B cell (primary cell): Measurements from ENCODE around the gene KLHL28. TPM values are rescaled to one million over a fixed set of nuclear protein-coding genes. Genes with fewer than 3 reads are reported as not detected.

Experiments
- ATAC-seq: fragments of 200-7000 bp; cut with Tn5 transposase; one replicate; pipeline ENCODE4 v1.10.0; 2021; ENCODE audit warnings: low read depth, mild to moderate bottlenecking, moderate number of reproducible peaks, moderate library complexity
- CTCF ChIA-PET: fragments of 350-600 bp; sonication (Branson Sonifier 250); formaldehyde crosslinking; loops from one replicate; lab custom pipeline; 2021; ENCODE audit warnings: antibody characterized with exemption, inconsistent platforms; lab: Charles Lee
- POLR2A ChIA-PET: fragments of 350-600 bp; sonication (Branson Sonifier 250); formaldehyde crosslinking; loops from one replicate; lab custom pipeline; 2021; ENCODE audit warnings: antibody characterized with exemption; lab: Charles Lee
- DNase-seq: peaks from one replicate; pipeline ENCODE4 v3.0.0; 2013
- H2AFZ ChIP-seq: 2 replicates; pipeline ENCODE4 v1.6.1; 2012; ENCODE audit warnings: mild to moderate bottlenecking, low read depth, low read length; ENCODE audit not compliant: insufficient read depth, poor library complexity, severe bottlenecking
- H3K27ac ChIP-seq, 2 donors: 1 replicate in 1 of 2; 2 replicates in 1 of 2; pipeline ENCODE4 v1.5.1; 2012 to 2013; ENCODE audit warnings: low read length in 2 of 2, mild to moderate bottlenecking in 2 of 2, moderate library complexity in 1 of 2
- H3K27me3 ChIP-seq, 4 experiments: fragments of 200-600 bp in 1 of 4; sonication (generic) in 1 of 4; replicated peaks in 1 of 4; 1 replicate in 2 of 4; 2 replicates in 2 of 4; pipeline versions ENCODE4 v1.6.1 to v1.7.0; 2013 to 2016; ENCODE audit warnings: low read length in 3 of 4, mild to moderate bottlenecking in 2 of 4, mixed read lengths in 1 of 4, moderate library complexity in 1 of 4; ENCODE audit not compliant: insufficient read depth in 4 of 4, control insufficient read depth in 3 of 4; ENCODE audit errors: control extremely low read depth in 1 of 4
- H3K36me3 ChIP-seq, 2 experiments: replicated peaks in 1 of 2; 1 replicate in 1 of 2; 2 replicates in 1 of 2; pipeline versions ENCODE4 v1.6.1 to v1.7.1; 2013; ENCODE audit warnings: low read length in 1 of 2; ENCODE audit not compliant: insufficient read depth in 2 of 2, control insufficient read depth in 1 of 2; ENCODE audit errors: control extremely low read depth in 1 of 2, extremely low read depth in 1 of 2
- H3K4me1 ChIP-seq, 2 donors: fragments of 200-600 bp in 1 of 2; sonication (generic) in 1 of 2; 1 replicate in 1 of 2; 2 replicates in 1 of 2; pipeline versions ENCODE4 v1.5.1 to v1.6.1; 2013 to 2017; ENCODE audit warnings: low read length in 2 of 2; ENCODE audit not compliant: control insufficient read depth in 2 of 2, insufficient read depth in 2 of 2
- H3K4me2 ChIP-seq: replicated peaks from 2 replicates; pipeline ENCODE3; 2012; ENCODE audit warnings: mild to moderate bottlenecking, low read depth, low read length; ENCODE audit not compliant: poor library complexity, severe bottlenecking
- H3K4me3 ChIP-seq, 5 experiments: fragments of 200-600 bp in 1 of 5; sonication (generic) in 1 of 5; 1 replicate in 3 of 5; 2 replicates in 2 of 5; pipeline versions ENCODE4 v1.5.1 to v1.7.0; 2011 to 2016; ENCODE audit warnings: low read length in 4 of 5, mild to moderate bottlenecking in 4 of 5, low read depth in 2 of 5, control low read depth in 1 of 5, moderate library complexity in 1 of 5; ENCODE audit not compliant: insufficient read depth in 1 of 5; ENCODE audit errors: control extremely low read depth in 1 of 5, extremely low read depth in 1 of 5
- H3K79me2 ChIP-seq: fragments of 200-600 bp; sonication (generic); one replicate; pipeline ENCODE4 v1.6.0; 2016; ENCODE audit warnings: low read length; ENCODE audit not compliant: control insufficient read depth, insufficient read depth
- H3K9ac ChIP-seq: fragments of 200-600 bp; sonication (generic); 2 replicates; pipeline ENCODE4 v1.6.1; 2017; ENCODE audit warnings: mild to moderate bottlenecking, low read length, moderate library complexity
- H3K9me3 ChIP-seq, 3 donors: one replicate each; pipeline versions ENCODE4 v1.6.1 to v1.7.1; 2013; ENCODE audit warnings: low read length in 2 of 3; ENCODE audit not compliant: control insufficient read depth in 2 of 3, insufficient read depth in 1 of 3; ENCODE audit errors: control extremely low read depth in 1 of 3
- H4K20me1 ChIP-seq: 2 replicates; pipeline ENCODE4 v1.6.0; 2012; ENCODE audit warnings: mild to moderate bottlenecking, low read length; ENCODE audit not compliant: insufficient read depth, control insufficient read depth, poor library complexity, severe bottlenecking
- H3K27ac Mint-ChIP-seq: one replicate; pipeline ENCODE4 v1.8.0; 2021; ENCODE audit warnings: mixed read lengths
- H3K27me3 Mint-ChIP-seq: one replicate; pipeline ENCODE4 v1.8.0; 2021; ENCODE audit warnings: mixed read lengths
- H3K4me1 Mint-ChIP-seq: one replicate; pipeline ENCODE4 v1.8.0; 2021; ENCODE audit warnings: mixed read lengths
- H3K4me3 Mint-ChIP-seq: one replicate; pipeline ENCODE4 v1.8.0; 2021; ENCODE audit warnings: mixed read lengths
- H3K9me3 Mint-ChIP-seq: one replicate; pipeline ENCODE4 v1.8.0; 2022; ENCODE audit warnings: mixed read lengths; ENCODE audit not compliant: insufficient read depth
- CTCF ChIP-seq: fragments of 200-600 bp; IDR thresholded peaks from one replicate; pipeline ENCODE4 v1.8.0; 2022; ENCODE audit warnings: antibody characterized with exemption, mild to moderate bottlenecking
- EZH2 ChIP-seq: IDR thresholded peaks from 2 replicates; pipeline ENCODE4 v1.6.1; 2012; ENCODE audit warnings: borderline replicate concordance, low read depth, mild to moderate bottlenecking, moderate library complexity, low read length; ENCODE audit not compliant: insufficient read depth, poor library complexity, severe bottlenecking
- WGBS: methylation state at CpG from one replicate; pipeline ENCODE4 v1.1.5; 2013; ENCODE audit warnings: missing lambda C conversion rate; ENCODE audit not compliant: insufficient coverage; 5-methylcytosine and 5-hydroxymethylcytosine counted together
- intact Hi-C: fragments of 100-400 bp; cut with micrococcal nuclease; formaldehyde crosslinking; loops from one replicate; pipeline ENCODE4 v1.10.0; 2022
- polyA plus RNA-seq: library from polyadenylated mRNA; depleted of rRNA; stranded (reverse); fragments of >200 nt; gene quantifications from 2 replicates; pipeline ENCODE4 v1.2.3, GENCODE V29; 2012
- total RNA-seq, 2 donors: library from RNA; stranded (reverse); fragments of 120-200 nt in 1 of 2; gene quantifications; 1 replicate in 1 of 2; 2 replicates in 1 of 2; pipeline versions ENCODE4 v1.2.3 to v1.2.4, GENCODE V29; 2013 to 2022

Gene KLHL28
- total and polyA plus RNA-seq, 2 donors (not counting 1 experiment from before 2014, with no cell fraction given), result 8.9 to 33.5 TPM

DNA sequence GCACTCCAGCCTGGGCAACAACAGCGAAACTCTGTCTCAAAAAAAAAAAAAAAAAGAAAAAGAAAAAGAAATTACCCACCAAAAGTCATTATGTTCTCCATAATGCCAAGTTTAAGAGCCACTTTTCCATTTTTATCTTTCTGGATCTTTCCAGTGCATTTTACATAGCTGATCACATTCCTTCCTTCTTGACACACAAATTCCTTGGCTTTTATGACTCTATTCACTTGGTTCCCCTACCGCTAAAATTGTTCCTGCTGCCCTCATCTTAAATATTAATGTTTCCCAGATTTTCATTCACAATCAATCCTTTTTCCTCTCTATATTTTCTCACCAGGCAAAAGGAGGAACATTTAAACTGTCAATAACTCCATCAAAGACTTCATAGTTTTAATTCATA lies 20.2 kb downstream of the KLHL28 start:
- WGBS, result 100% methylated on average over 1 of the region's 2 CpGs
- POLR2A ChIA-PET, result no interaction called here

DNA sequence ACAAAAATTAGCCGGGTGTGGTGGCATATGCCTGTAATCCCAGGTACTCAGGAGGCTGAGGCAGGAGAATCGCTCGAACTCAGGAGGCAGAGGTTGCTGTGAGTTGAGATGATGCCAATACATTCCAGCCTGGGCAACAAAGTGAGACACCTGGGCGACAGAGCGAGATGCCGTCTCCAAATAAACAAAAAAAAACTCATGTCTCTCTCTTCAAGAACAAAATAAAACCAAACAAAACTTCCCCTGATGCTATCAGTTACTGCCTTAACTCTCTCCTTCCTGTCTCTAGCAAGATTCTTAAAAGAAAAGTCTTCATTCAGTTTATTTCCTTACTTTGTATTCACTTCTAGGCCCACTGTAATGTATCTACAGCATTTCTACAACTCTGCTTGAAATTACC lies 20.8 kb downstream of the KLHL28 start:
- Mint-ChIP-seq H3K9me3 (no peaks in the 10 kb centered on the region), H3K4me1 (peaks cover 10% of the 10 kb centered on the region), H3K27ac (no peak overlapping the region), H3K27me3 (no peaks in the 10 kb centered on the region), H3K4me3 (no peak overlapping the region)
- ATAC-seq (no peak), DNase-seq (no peak)
- Histone ChIP-seq H3K9me3 (peaks cover 0 to 4% (median 1%) of the 10 kb centered on the region in 3 donors), H3K9ac (no peak overlapping the region), H3K27ac (no peak overlapping the region), H3K4me2 (no peak overlapping the region), H3K4me1 (no peaks in the 10 kb centered on the region), H3K27me3 (no peaks in the 10 kb centered on the region), H3K36me3 (peaks cover 8 to 51% of the 10 kb centered on the region in 2 experiments), H2AFZ (no peak overlapping the region), H3K79me2 (peaks cover 54% of the 10 kb centered on the region), H3K4me3 (no peak overlapping the region), H4K20me1 (peaks cover 42% of the 10 kb centered on the region)
- WGBS, result 100% methylated on average over 3 of the region's 6 CpGs
- ChIA-PET CTCF (no interaction called here), POLR2A (no interaction called here)
- TF ChIP-seq EZH2 (no peak), CTCF (no peak)
- intact Hi-C loops, result no loop called here

More for the DNA sequence above, 20.2 kb downstream of the KLHL28 start:
- Histone ChIP-seq H3K27ac (no peak overlapping the region), H3K4me2 (no peak overlapping the region), H3K4me1 (no peaks in the 10 kb centered on the region), H4K20me1 (peaks cover 40% of the 10 kb centered on the region), H3K4me3 (no peak overlapping the region), H3K79me2 (peaks cover 60% of the 10 kb centered on the region), H3K9ac (no peak overlapping the region), H2AFZ (no peak overlapping the region), H3K9me3 (peaks cover 0 to 4% (median 1%) of the 10 kb centered on the region in 3 donors), H3K36me3 (peaks cover 8 to 53% of the 10 kb centered on the region in 2 experiments), H3K27me3 (no peaks in the 10 kb centered on the region)
- no peak for TF ChIP-seq CTCF
- TF ChIP-seq EZH2, result no peak
- Mint-ChIP-seq H3K4me3 (no peak overlapping the region), H3K9me3 (no peaks in the 10 kb centered on the region), H3K27me3 (no peaks in the 10 kb centered on the region), H3K4me1 (peaks cover 3% of the 10 kb centered on the region), H3K27ac (no peak overlapping the region)
- CTCF ChIA-PET, result no interaction called here
- intact Hi-C loops, result no loop called here
- ATAC-seq (no peak), DNase-seq (no peak)
